H1 (cell line): ENCODE measurements around the gene C17orf100. TPM values are rescaled to one million over a fixed set of nuclear protein-coding genes. Genes with fewer than 3 reads are reported as not detected.

Experiments
- CTCF ChIA-PET: fragments of 300-600 bp; sonication (Branson Sonifier 250); formaldehyde crosslinking; loops from one replicate; lab custom pipeline; 2021; ENCODE audit not compliant: partially characterized antibody; lab: Charles Lee
- POLR2A ChIA-PET: fragments of 300-600 bp; sonication (Branson Sonifier 250); formaldehyde crosslinking; loops from one replicate; lab custom pipeline; 2021; ENCODE audit warnings: inconsistent platforms; ENCODE audit not compliant: partially characterized antibody; lab: Charles Lee
- DNase-seq, 2 experiments: peaks; one replicate each; pipeline versions ENCODE4 v3.0.0 to v3.0.0-alpha.2; 2010 to 2022; ENCODE audit warnings: low spot score in 2 of 2, low read depth in 1 of 2, mixed read lengths in 1 of 2
- FAIRE-seq: peaks from 2 replicates; lab custom pipeline; 2011; peaks lifted over from hg19 to GRCh38; lab: Jason Lieb, UNC
- H2AFZ ChIP-seq: 2 replicates; pipeline ENCODE4 v1.8.1; 2012; ENCODE audit warnings: low read length, inconsistent platforms
- H2AK5ac ChIP-seq: 2 replicates; pipeline ENCODE4 v1.6.1; 2013; ENCODE audit warnings: low read depth, low read length
- H2BK120ac ChIP-seq: replicated peaks from 2 replicates; pipeline ENCODE3; 2013; ENCODE audit warnings: low read depth, low read length, inconsistent platforms
- H2BK12ac ChIP-seq: 2 replicates; pipeline ENCODE4 v1.6.1; 2013; ENCODE audit warnings: low read depth, low read length
- H2BK15ac ChIP-seq: 2 replicates; pipeline ENCODE4 v1.6.1; 2013; ENCODE audit warnings: low read length
- H2BK20ac ChIP-seq: 2 replicates; pipeline ENCODE4 v1.6.1; 2013; ENCODE audit warnings: low read length
- H2BK5ac ChIP-seq: 2 replicates; pipeline ENCODE4 v1.6.1; 2013; ENCODE audit warnings: low read depth, low read length
- H3K14ac ChIP-seq: 2 replicates; pipeline ENCODE4 v1.6.1; 2013; ENCODE audit warnings: inconsistent platforms; ENCODE audit not compliant: insufficient read length
- H3K18ac ChIP-seq: 2 replicates; pipeline ENCODE4 v1.6.1; 2013; ENCODE audit warnings: low read length; ENCODE audit errors: extremely low read depth
- H3K23ac ChIP-seq: 2 replicates; pipeline ENCODE4 v1.6.1; 2013; ENCODE audit warnings: inconsistent platforms; ENCODE audit not compliant: insufficient read length
- H3K23me2 ChIP-seq: 2 replicates; pipeline ENCODE4 v1.6.1; 2013; ENCODE audit warnings: low read depth, low read length
- H3K27ac ChIP-seq: 2 replicates; pipeline ENCODE4 v1.6.1; 2011; ENCODE audit warnings: low read depth, low read length, inconsistent platforms
- H3K27me3 ChIP-seq, 4 experiments: replicated peaks in 1 of 4; 1 replicate in 1 of 4; 2 replicates in 3 of 4; pipeline versions ENCODE4 v1.6.1 to v1.8.1; 2011 to 2013; ENCODE audit warnings: low read length in 3 of 4, mild to moderate bottlenecking in 3 of 4, inconsistent platforms in 2 of 4, mixed read lengths in 2 of 4, moderate library complexity in 1 of 4; ENCODE audit not compliant: control insufficient read depth in 3 of 4, insufficient read depth in 3 of 4; ENCODE audit errors: extremely low read depth in 1 of 4
- H3K36me3 ChIP-seq, 4 experiments: 2 replicates each; pipeline versions ENCODE4 v1.6.1 to v1.8.1; 2011 to 2013; ENCODE audit warnings: mild to moderate bottlenecking in 4 of 4, low read length in 3 of 4, moderate library complexity in 2 of 4, control low read depth in 1 of 4, inconsistent platforms in 1 of 4; ENCODE audit not compliant: insufficient read depth in 4 of 4, control insufficient read depth in 2 of 4
- H3K4ac ChIP-seq: replicated peaks from 2 replicates; pipeline ENCODE3; 2013; ENCODE audit warnings: low read length, low read depth, mixed read lengths, inconsistent platforms; ENCODE audit not compliant: insufficient read length
- H3K4me1 ChIP-seq, 4 experiments: replicated peaks in 1 of 4; 1 replicate in 1 of 4; 2 replicates in 3 of 4; pipeline versions ENCODE4 v1.6.1 to v1.8.1; 2011 to 2013; ENCODE audit warnings: low read length in 3 of 4, inconsistent platforms in 2 of 4, mixed read lengths in 1 of 4; ENCODE audit not compliant: insufficient read depth in 4 of 4, control insufficient read depth in 3 of 4
- H3K4me2 ChIP-seq, 2 experiments: 2 replicates each; pipeline versions ENCODE4 v1.6.1 to v1.8.1; 2011 to 2013; ENCODE audit warnings: low read depth in 2 of 2, low read length in 2 of 2, control low read depth in 1 of 2, inconsistent platforms in 1 of 2, mild to moderate bottlenecking in 1 of 2; ENCODE audit not compliant: insufficient read depth in 1 of 2
- H3K4me3 ChIP-seq, 4 experiments: fragments of 200-600, 300-600 bp in 1 of 4; sonication (generic), shearing (Covaris generic), sonication (Bioruptor Twin) in 1 of 4; 2 replicates each; pipeline versions ENCODE4 v1.5.1 to v1.8.1; 2011 to 2016; ENCODE audit warnings: low read length in 4 of 4, low read depth in 3 of 4, control low read depth in 2 of 4, inconsistent platforms in 2 of 4, mild to moderate bottlenecking in 2 of 4, mixed read lengths in 1 of 4, moderate library complexity in 1 of 4; ENCODE audit not compliant: insufficient read depth in 2 of 4; ENCODE audit errors: extremely low read depth in 1 of 4
- H3K56ac ChIP-seq: replicated peaks from 2 replicates; pipeline ENCODE3; 2013; ENCODE audit warnings: low read depth, mild to moderate bottlenecking, mixed read lengths, low read length, inconsistent platforms; ENCODE audit not compliant: insufficient read length
- H3K79me1 ChIP-seq: 2 replicates; pipeline ENCODE4 v1.6.1; 2013; ENCODE audit warnings: low read depth, low read length, control low read depth
- H3K79me2 ChIP-seq, 2 experiments: 2 replicates each; pipeline versions ENCODE4 v1.6.1 to v1.8.1; 2012 to 2013; ENCODE audit warnings: low read length in 2 of 2, mild to moderate bottlenecking in 2 of 2, inconsistent platforms in 1 of 2; ENCODE audit not compliant: insufficient read depth in 2 of 2, control insufficient read depth in 1 of 2
- H3K9ac ChIP-seq, 4 experiments: replicated peaks in 1 of 4; 1 replicate in 1 of 4; 2 replicates in 3 of 4; pipeline versions ENCODE4 v1.6.1 to v1.8.1; 2011 to 2013; ENCODE audit warnings: low read depth in 3 of 4, low read length in 3 of 4, control low read depth in 2 of 4, mild to moderate bottlenecking in 2 of 4, moderate library complexity in 2 of 4, inconsistent platforms in 1 of 4; ENCODE audit errors: extremely low read depth in 1 of 4
- H3K9me3 ChIP-seq, 2 experiments: 2 replicates each; pipeline versions ENCODE4 v1.6.1 to v1.8.1; 2012 to 2013; ENCODE audit warnings: mild to moderate bottlenecking in 2 of 2, moderate library complexity in 2 of 2, control low read depth in 1 of 2, inconsistent platforms in 1 of 2, low read depth in 1 of 2, low read length in 1 of 2, mixed read lengths in 1 of 2; ENCODE audit not compliant: insufficient read depth in 2 of 2
- H4K20me1 ChIP-seq, 2 experiments: replicated peaks in 1 of 2; 2 replicates each; pipeline versions ENCODE3 to v1.8.1; 2011 to 2013; ENCODE audit warnings: inconsistent platforms in 2 of 2, low read length in 2 of 2, mild to moderate bottlenecking in 1 of 2; ENCODE audit not compliant: insufficient read depth in 2 of 2, control insufficient read depth in 1 of 2
- H4K5ac ChIP-seq: 2 replicates; pipeline ENCODE4 v1.6.1; 2013; ENCODE audit warnings: low read length, low read depth, mixed read lengths, inconsistent platforms; ENCODE audit not compliant: insufficient read length
- H4K8ac ChIP-seq: 2 replicates; pipeline ENCODE4 v1.8.0; 2013; ENCODE audit warnings: mild to moderate bottlenecking, moderate library complexity, low read length, inconsistent platforms; ENCODE audit not compliant: insufficient read depth; ENCODE audit errors: extremely low read depth
- H4K91ac ChIP-seq: replicated peaks from 2 replicates; pipeline ENCODE3; 2013; ENCODE audit warnings: low read length, mixed read lengths, inconsistent platforms; ENCODE audit not compliant: insufficient read length
- CTCF ChIP-seq, 3 experiments: IDR thresholded peaks; 1 replicate in 2 of 3; 2 replicates in 1 of 3; pipeline versions ENCODE4 v1.5.1 to v1.6.1; 2011; ENCODE audit warnings: low read length in 3 of 3, mild to moderate bottlenecking in 3 of 3, inconsistent platforms in 2 of 3, low read depth in 1 of 3, moderate library complexity in 1 of 3; ENCODE audit not compliant: insufficient read depth in 1 of 3; ENCODE audit errors: control extremely low read depth in 1 of 3
- WGBS, 2 experiments: shearing (Covaris generic) in 1 of 2; methylation state at CpG; one replicate each; pipeline versions ENCODE4 v1.1.6 to v1.1.7; 2013 to 2015; ENCODE audit warnings: low lambda C conversion rate in 2 of 2, mixed read lengths in 2 of 2, inconsistent platforms in 1 of 2, low coverage in 1 of 2, missing lambda C conversion rate in 1 of 2; ENCODE audit not compliant: insufficient replicate concordance in 2 of 2, insufficient coverage in 1 of 2, insufficient read length in 1 of 2; ENCODE audit errors: extremely low coverage in 1 of 2, missing lambda C conversion rate in 1 of 2; 5-methylcytosine and 5-hydroxymethylcytosine counted together
- polyA plus RNA-seq, 7 experiments: library from polyadenylated mRNA; depleted of rRNA in 3 of 7; stranded (reverse) in 5 of 7; unstranded in 2 of 7; fragments of >200 nt in 5 of 7; fragments of 200-250 nt in 2 of 7; gene quantifications; 1 replicate in 5 of 7; 2 replicates in 1 of 7; 4 replicates in 1 of 7; pipeline versions ENCODE4 v1.2.1 to v1.2.3, GENCODE V29; 2011 to 2013; ENCODE audit warnings: missing spikeins in 2 of 7, mixed read lengths in 2 of 7
- total RNA-seq: library from RNA; stranded (reverse); fragmentation: NEBNext Ultra II Directional; extraction: Animal tissue kit (Norgen Biotek cat#: 25700); gene quantifications from 2 replicates; pipeline ENCODE4 v1.2.1, GENCODE V29; 2021

The C17orf100 gene
- total and polyA plus RNA-seq, 2 of the 8 experiments (the other 6 are each of a cell fraction or from before 2014, with no cell fraction given) = 2.1 to 2.8 TPM

GRCh38 chr17:6684881-6685767, 33.6 kb downstream of the C17orf100 start:
- FAIRE-seq (no peak), DNase-seq (no peak)
- no peaks in the 10 kb centered on the region for H3K9me3 ChIP-seq
- no peak overlapping the region for H2BK5ac ChIP-seq
- no peak overlapping the region for H2BK120ac ChIP-seq
- no peak overlapping the region for H3K9ac ChIP-seq
- no peak overlapping the region for H3K23ac ChIP-seq
- POLR2A ChIA-PET = no interaction called here
- H3K4me3 ChIP-seq = no peak overlapping the region
- H3K18ac ChIP-seq = no peak overlapping the region
- no peaks in the 10 kb centered on the region for H3K79me1 ChIP-seq
- H4K8ac ChIP-seq = no peak overlapping the region; the same call in 1 of the 2 replicates
- H3K4ac ChIP-seq = no peak overlapping the region
- H2BK12ac ChIP-seq = no peak overlapping the region
- H3K14ac ChIP-seq = no peak overlapping the region
- no peak overlapping the region for H2BK15ac ChIP-seq
- no peak overlapping the region for H3K56ac ChIP-seq
- H3K4me2 ChIP-seq = no peak overlapping the region
- no peak overlapping the region for H2AFZ ChIP-seq
- H3K4me1 ChIP-seq = no peaks in the 10 kb centered on the region; a peak in 1 of 7 replicates
- H4K91ac ChIP-seq = no peak overlapping the region
- H3K79me2 ChIP-seq = no peaks in the 10 kb centered on the region
- no peaks in the 10 kb centered on the region; a peak in 1 of 7 replicates for H3K27me3 ChIP-seq
- H2AK5ac ChIP-seq = no peak overlapping the region
- H3K27ac ChIP-seq = no peak overlapping the region
- H2BK20ac ChIP-seq = no peak overlapping the region
- no peaks in the 10 kb centered on the region for H3K36me3 ChIP-seq
- CTCF ChIA-PET = interaction anchor here (0.6 to 2.1 kb wide), 8 partner anchors 17 to 319 kb away, joined by 3 to 5 read pairs (median 4); partner anchors contain the start of gene SLC13A5
- WGBS, 2 experiments = 84% methylated on average over 12 of the region's 14 CpGs; no CpG with 5 or more reads in 1 of the 2 experiments
- H4K20me1 ChIP-seq = no peaks in the 10 kb centered on the region
- no peak overlapping the region for H4K5ac ChIP-seq
- H3K23me2 ChIP-seq = no peaks in the 10 kb centered on the region
- no peak for TF ChIP-seq CTCF (IDR thresholded peaks at IDR 0.05; ENCODE audit: control extremely low read depth in 1 of 3, insufficient read depth in 1 of 3, low read depth in 1 of 3, low read length in 3 of 3)
